Embryonic facial prominence (tissue), 1 donor: ENCODE results near the gene RIOK1.
"Not testable (repeated sequence)": the region's sequence is repeated elsewhere in the genome, so short reads cannot be mapped to it uniquely, and the experiment has no call there.

Experiments used
- DNase-seq: peaks from one replicate; pipeline ENCODE4 v3.0.0-alpha.2; 2016; ENCODE audit errors: extremely low spot score

The RIOK1 gene

GRCh38 chr6:7441048-7441775 is 51.6 kb downstream of the RIOK1 start:
- no peak for DNase-seq

- DNase-seq: no peak
These were observed 52.9 kb downstream of the RIOK1 start for GRCh38 chr6:7442467-7442866.

GRCh38 chr6:7445101-7445500 is 55.5 kb downstream of the RIOK1 start:
- DNase-seq: no peak

- no peak for DNase-seq
These were observed 56.4 kb downstream of the RIOK1 start for GRCh38 chr6:7445885-7446461.

GRCh38 chr6:7446619-7447325 is 57.2 kb downstream of the RIOK1 start:
- DNase-seq: no peak

- DNase-seq: no peak
These were observed 58.6 kb downstream of the RIOK1 start for GRCh38 chr6:7448232-7448631.

GRCh38 chr6:7449018-7449417 is 59.4 kb downstream of the RIOK1 start:
- DNase-seq: no peak

GRCh38 chr6:7451326-7451725 is 61.7 kb downstream of the RIOK1 start:
- no peak for DNase-seq

GRCh38 chr6:7452898-7453297 is 63.3 kb downstream of the RIOK1 start:
- no peak for DNase-seq

GRCh38 chr6:7454696-7455358 is 65.2 kb downstream of the RIOK1 start:
- DNase-seq: no peak

- DNase-seq: not testable (repeated sequence)
These were observed 66.7 kb downstream of the RIOK1 start for GRCh38 chr6:7456302-7456701.

- no peak for DNase-seq
These were observed 71.8 kb downstream of the RIOK1 start for GRCh38 chr6:7461416-7461815.

- no peak for DNase-seq
These were observed 74.2 kb downstream of the RIOK1 start for GRCh38 chr6:7463785-7464184.

- no peak for DNase-seq
These were observed 77.6 kb downstream of the RIOK1 start for GRCh38 chr6:7467007-7467897.
